ENCODE results near the gene HIVEP3.

The HIVEP3 gene

GRCh38 chr1:41652384-41653265 lies 266.1 kb downstream of the HIVEP3 start:
- Histone ChIP-seq H3K4me3 (ENCODE audit: low read depth in 1 of 2, low read length in 2 of 2) (no peak overlapping the region), H3K9ac (ENCODE audit: low read length) (no peak overlapping the region), H3K36me3 (ENCODE audit: insufficient read depth, low read length) (no peaks in the 10 kb centered on the region), H3K9me3 (ENCODE audit: low read length) (no peaks in the 10 kb centered on the region), H3K27me3 (ENCODE audit: control insufficient read depth in 1 of 2, insufficient read depth in 2 of 2, low read length in 2 of 2) (no peaks in the 10 kb centered on the region), H3K27ac (ENCODE audit: low read depth, low read length) (no peak overlapping the region), H3K4me1 (ENCODE audit: insufficient read depth, low read length) (peaks cover 9% of the 10 kb centered on the region)

DNA sequence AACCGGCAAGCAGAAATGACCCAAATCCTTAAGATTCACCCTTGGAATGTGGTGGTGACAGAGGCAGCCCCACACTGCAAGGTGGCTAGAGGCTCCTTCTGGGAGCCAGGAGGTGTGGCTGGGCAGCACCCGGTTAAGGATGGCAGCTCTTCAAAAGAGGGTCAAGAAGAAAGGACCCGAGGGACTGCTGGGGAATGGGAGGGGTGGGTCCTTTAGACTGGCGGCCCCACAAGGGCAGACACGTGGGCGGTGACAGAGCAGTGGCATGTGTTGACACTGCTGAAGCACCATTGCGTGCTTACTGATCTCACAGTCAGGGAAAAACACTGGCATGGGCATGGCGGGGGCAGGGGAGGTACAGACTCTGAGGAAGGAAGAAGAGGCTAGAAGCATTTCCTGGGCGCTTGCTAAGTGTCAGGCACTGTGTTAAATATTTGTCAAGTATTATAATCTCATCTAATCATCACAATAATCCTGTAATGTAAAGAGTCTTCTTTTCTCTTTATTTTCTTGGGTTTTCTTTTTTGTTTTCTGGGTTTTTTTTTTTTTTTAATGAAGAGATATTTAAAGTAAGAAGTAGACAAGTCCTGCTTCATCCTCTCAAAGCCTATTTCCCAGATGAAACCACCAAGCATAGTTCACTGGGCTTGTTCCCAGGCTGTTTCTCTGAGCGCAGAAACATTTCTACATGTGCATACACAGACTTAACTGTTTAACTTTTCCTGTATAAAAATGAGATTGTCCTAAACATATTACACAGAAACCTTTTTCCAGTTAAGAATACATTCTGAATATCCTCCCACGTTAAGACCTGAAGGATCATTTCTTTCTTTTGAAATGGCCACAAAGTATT lies 268.5 kb downstream of the HIVEP3 start:
- Histone ChIP-seq H3K27ac (ENCODE audit: low read depth, low read length) (no peak overlapping the region), H3K4me1 (ENCODE audit: insufficient read depth, low read length) (peaks cover 9% of the 10 kb centered on the region), H3K9ac (ENCODE audit: low read length) (no peak overlapping the region), H3K36me3 (ENCODE audit: insufficient read depth, low read length) (no peaks in the 10 kb centered on the region), H3K27me3 (ENCODE audit: control insufficient read depth in 1 of 2, insufficient read depth in 2 of 2, low read length in 2 of 2) (no peaks in the 10 kb centered on the region), H3K4me3 (ENCODE audit: low read depth in 1 of 2, low read length in 2 of 2) (no peak overlapping the region), H3K9me3 (ENCODE audit: low read length) (no peaks in the 10 kb centered on the region)

GRCh38 chr1:41649396-41650027 lies 269.2 kb downstream of the HIVEP3 start:
- H3K4me3 ChIP-seq (ENCODE audit: low read depth in 1 of 2, low read length in 2 of 2): no peak overlapping the region
- no peaks in the 10 kb centered on the region for H3K36me3 ChIP-seq (ENCODE audit: insufficient read depth, low read length)
- no peak overlapping the region for H3K9ac ChIP-seq (ENCODE audit: low read length)
- H3K4me1 ChIP-seq (ENCODE audit: insufficient read depth, low read length): peaks cover 9% of the 10 kb centered on the region
- no peaks in the 10 kb centered on the region for H3K9me3 ChIP-seq (ENCODE audit: low read length)
- H3K27me3 ChIP-seq (ENCODE audit: control insufficient read depth in 1 of 2, insufficient read depth in 2 of 2, low read length in 2 of 2): no peaks in the 10 kb centered on the region
- no peak overlapping the region for H3K27ac ChIP-seq (ENCODE audit: low read depth, low read length)

DNA sequence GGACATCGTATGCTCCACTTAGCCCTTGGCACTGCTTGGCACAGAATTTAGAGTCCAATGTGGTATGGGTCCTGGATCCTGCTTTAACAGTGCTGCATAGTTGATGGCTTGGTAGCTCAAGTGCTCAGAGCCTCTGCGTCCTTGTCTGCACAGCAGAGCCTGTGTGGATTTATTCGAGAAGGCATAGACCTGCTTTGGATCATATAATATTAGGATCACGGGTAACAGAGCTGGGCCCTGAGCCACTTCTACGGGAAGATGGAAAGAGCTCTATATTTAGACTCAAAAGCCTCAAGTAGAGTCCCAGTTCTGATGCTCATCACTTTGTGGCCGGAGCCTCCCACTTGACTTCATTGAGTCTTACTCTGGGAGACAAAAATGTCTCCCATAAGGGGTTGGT lies 269.9 kb downstream of the HIVEP3 start:
- H3K4me3 ChIP-seq (ENCODE audit: low read depth in 1 of 2, low read length in 2 of 2): no peak overlapping the region
- peaks cover 9% of the 10 kb centered on the region for H3K4me1 ChIP-seq (ENCODE audit: insufficient read depth, low read length)
- H3K9me3 ChIP-seq (ENCODE audit: low read length): no peaks in the 10 kb centered on the region
- H3K27ac ChIP-seq (ENCODE audit: low read depth, low read length): no peak overlapping the region
- no peaks in the 10 kb centered on the region for H3K36me3 ChIP-seq (ENCODE audit: insufficient read depth, low read length)
- no peaks in the 10 kb centered on the region for H3K27me3 ChIP-seq (ENCODE audit: control insufficient read depth in 1 of 2, insufficient read depth in 2 of 2, low read length in 2 of 2)
- H3K9ac ChIP-seq (ENCODE audit: low read length): no peak overlapping the region

GRCh38 chr1:41648230-41648629 lies 270.5 kb downstream of the HIVEP3 start:
- H3K4me1 ChIP-seq (ENCODE audit: insufficient read depth, low read length): peaks cover 9% of the 10 kb centered on the region
- no peaks in the 10 kb centered on the region for H3K27me3 ChIP-seq (ENCODE audit: control insufficient read depth in 1 of 2, insufficient read depth in 2 of 2, low read length in 2 of 2)
- H3K9ac ChIP-seq (ENCODE audit: low read length): no peak overlapping the region
- H3K4me3 ChIP-seq (ENCODE audit: low read depth in 1 of 2, low read length in 2 of 2): no peak overlapping the region
- no peaks in the 10 kb centered on the region for H3K9me3 ChIP-seq (ENCODE audit: low read length)
- H3K36me3 ChIP-seq (ENCODE audit: insufficient read depth, low read length): no peaks in the 10 kb centered on the region
- no peak overlapping the region for H3K27ac ChIP-seq (ENCODE audit: low read depth, low read length)

- H3K27me3 ChIP-seq (ENCODE audit: control insufficient read depth in 1 of 2, insufficient read depth in 2 of 2, low read length in 2 of 2): no peaks in the 10 kb centered on the region
- no peak overlapping the region for H3K4me3 ChIP-seq (ENCODE audit: low read depth in 1 of 2, low read length in 2 of 2)
- H3K36me3 ChIP-seq (ENCODE audit: insufficient read depth, low read length): no peaks in the 10 kb centered on the region
- peaks cover 9% of the 10 kb centered on the region for H3K4me1 ChIP-seq (ENCODE audit: insufficient read depth, low read length)
- H3K9me3 ChIP-seq (ENCODE audit: low read length): no peaks in the 10 kb centered on the region
- no peak overlapping the region for H3K27ac ChIP-seq (ENCODE audit: low read depth, low read length)
- no peak overlapping the region for H3K9ac ChIP-seq (ENCODE audit: low read length)
These were observed 271.2 kb downstream of the HIVEP3 start for GRCh38 chr1:41647221-41648135.

DNA sequence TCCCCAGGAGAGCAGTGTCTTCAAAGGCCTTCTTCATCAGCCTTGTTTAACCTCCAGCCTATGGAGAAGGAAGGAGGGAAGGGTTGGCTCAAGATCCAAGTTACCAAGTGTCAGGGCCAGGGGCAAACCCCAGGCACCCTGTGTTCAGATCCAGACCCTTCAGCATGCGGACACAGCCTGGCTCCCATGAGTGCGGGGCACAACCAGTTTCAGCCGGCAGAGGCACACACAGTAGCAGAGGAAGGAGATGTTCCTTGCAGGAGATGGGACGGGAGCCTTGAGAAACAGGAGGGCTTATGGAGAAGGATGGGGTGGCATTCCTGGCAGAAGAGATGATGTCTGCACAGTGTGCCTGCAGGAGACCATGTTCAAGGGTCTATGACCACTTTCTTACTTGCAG lies 272.5 kb downstream of the HIVEP3 start:
- Histone ChIP-seq H3K9ac (ENCODE audit: low read length) (no peak overlapping the region), H3K27ac (ENCODE audit: low read depth, low read length) (no peak overlapping the region), H3K4me1 (ENCODE audit: insufficient read depth, low read length) (peaks cover 9% of the 10 kb centered on the region), H3K27me3 (ENCODE audit: control insufficient read depth in 1 of 2, insufficient read depth in 2 of 2, low read length in 2 of 2) (no peaks in the 10 kb centered on the region), H3K9me3 (ENCODE audit: low read length) (no peaks in the 10 kb centered on the region), H3K36me3 (ENCODE audit: insufficient read depth, low read length) (no peaks in the 10 kb centered on the region), H3K4me3 (ENCODE audit: low read depth in 1 of 2, low read length in 2 of 2) (no peak overlapping the region)

- Histone ChIP-seq H3K27ac (ENCODE audit: low read depth, low read length) (no peak overlapping the region), H3K36me3 (ENCODE audit: insufficient read depth, low read length) (no peaks in the 10 kb centered on the region), H3K27me3 (ENCODE audit: control insufficient read depth in 1 of 2, insufficient read depth in 2 of 2, low read length in 2 of 2) (no peaks in the 10 kb centered on the region), H3K9ac (ENCODE audit: low read length) (no peak overlapping the region), H3K9me3 (ENCODE audit: low read length) (no peaks in the 10 kb centered on the region), H3K4me3 (ENCODE audit: low read depth in 1 of 2, low read length in 2 of 2) (no peak overlapping the region), H3K4me1 (ENCODE audit: insufficient read depth, low read length) (peaks cover 9% of the 10 kb centered on the region)
These were observed 273.7 kb downstream of the HIVEP3 start for GRCh38 chr1:41645062-41645461.

- H3K9me3 ChIP-seq (ENCODE audit: low read length): no peaks in the 10 kb centered on the region
- H3K36me3 ChIP-seq (ENCODE audit: insufficient read depth, low read length): no peaks in the 10 kb centered on the region
- no peak overlapping the region for H3K27ac ChIP-seq (ENCODE audit: low read depth, low read length)
- no peak overlapping the region for H3K4me3 ChIP-seq (ENCODE audit: low read depth in 1 of 2, low read length in 2 of 2)
- H3K4me1 ChIP-seq (ENCODE audit: insufficient read depth, low read length): peaks cover under 1% of the 10 kb centered on the region
- no peak overlapping the region for H3K9ac ChIP-seq (ENCODE audit: low read length)
- H3K27me3 ChIP-seq (ENCODE audit: control insufficient read depth in 1 of 2, insufficient read depth in 2 of 2, low read length in 2 of 2): no peaks in the 10 kb centered on the region
These were observed 275.6 kb downstream of the HIVEP3 start for GRCh38 chr1:41642922-41643821.

DNA sequence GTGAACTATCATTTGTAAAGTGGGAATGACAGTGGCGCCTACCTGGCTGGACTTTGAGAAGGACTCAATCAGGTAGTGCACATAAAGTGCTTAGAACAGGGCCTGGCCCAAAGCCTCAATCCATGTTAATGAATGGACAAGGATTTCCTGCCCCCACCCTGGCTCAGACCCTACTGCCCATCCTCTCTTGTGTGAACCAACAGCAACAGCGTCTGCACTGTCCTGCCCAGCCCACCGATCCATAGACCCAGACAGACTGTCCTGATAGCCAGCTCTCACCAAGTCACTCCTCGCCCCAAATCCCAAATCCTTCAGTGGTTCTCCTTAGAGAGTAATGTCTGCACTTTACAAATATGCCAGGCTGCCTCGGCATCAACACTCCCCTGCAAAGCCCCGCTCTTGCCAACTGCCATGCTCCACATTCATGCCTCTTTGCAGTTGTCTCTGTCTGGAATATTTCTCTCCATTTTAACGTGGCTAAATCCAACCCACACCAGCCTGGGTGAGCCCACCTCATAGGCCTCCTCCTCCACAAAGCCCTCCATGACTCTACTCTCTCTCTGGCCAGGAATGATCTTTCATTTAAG lies 276.7 kb downstream of the HIVEP3 start:
- H3K27ac ChIP-seq (ENCODE audit: low read depth, low read length): no peak overlapping the region
- no peaks in the 10 kb centered on the region for H3K4me1 ChIP-seq (ENCODE audit: insufficient read depth, low read length)
- no peak overlapping the region for H3K4me3 ChIP-seq (ENCODE audit: low read depth in 1 of 2, low read length in 2 of 2)
- H3K36me3 ChIP-seq (ENCODE audit: insufficient read depth, low read length): no peaks in the 10 kb centered on the region
- no peaks in the 10 kb centered on the region for H3K27me3 ChIP-seq (ENCODE audit: control insufficient read depth in 1 of 2, insufficient read depth in 2 of 2, low read length in 2 of 2)
- no peaks in the 10 kb centered on the region for H3K9me3 ChIP-seq (ENCODE audit: low read length)
- H3K9ac ChIP-seq (ENCODE audit: low read length): no peak overlapping the region
